GM23248 (cell line): Measurements from ENCODE around the gene FMR1.

ENCODE experiments used
- EZH2 ChIP-seq: fragments of 200-600 bp; sonication (generic); IDR thresholded peaks from 2 replicates; pipeline ENCODE4 v1.6.1; 2018; ENCODE audit warnings: antibody characterized with exemption, mild to moderate bottlenecking; ENCODE audit not compliant: insufficient read depth, poor library complexity, severe bottlenecking
- EZH2phosphoT487 ChIP-seq: fragments of 200-600 bp; sonication (generic); IDR thresholded peaks from 2 replicates; pipeline ENCODE4 v1.6.1; 2018; ENCODE audit warnings: antibody characterized with exemption, moderate library complexity, mild to moderate bottlenecking, low read depth; ENCODE audit not compliant: insufficient read depth

- TF ChIP-seq EZH2 (no peak), EZH2phosphoT487 (no peak)
These were observed 15.5 kb downstream of the FMR1 start for GRCh38 chrX:147927256-147927655.
